ENCODE measurements around the gene P2RY12.
"Not testable (repeated sequence)": the region's sequence is repeated elsewhere in the genome, so short reads cannot be mapped to it uniquely, and the experiment has no call there.

P2RY12 gene

GRCh38 chr3:151394611-151395010 is 10.1 kb upstream of the P2RY12 start:
- DNase-seq = no peak
- intact Hi-C loops (cut with DNase I) = no loop called here

DNA sequence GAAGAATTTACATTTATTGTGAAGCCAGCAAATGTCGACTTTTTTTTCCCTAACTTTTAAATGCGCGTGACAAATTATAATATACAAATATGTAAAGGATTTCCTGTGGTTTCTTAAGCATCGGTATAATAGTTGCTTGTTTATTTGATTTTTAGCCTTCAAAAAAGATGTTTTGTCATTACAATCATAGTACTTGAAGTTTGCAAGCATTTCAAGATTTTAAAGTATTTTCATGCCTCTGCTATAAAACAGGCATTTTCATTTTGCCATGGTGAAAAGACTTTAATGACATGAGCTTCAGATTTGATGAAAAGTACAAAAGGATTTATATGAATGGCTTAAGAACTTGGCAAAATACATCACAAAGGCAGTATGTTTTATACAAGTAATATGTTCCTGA is 9.4 kb upstream of the P2RY12 start:
- DNase-seq = no peak
- intact Hi-C loops (cut with DNase I) = no loop called here

GRCh38 chr3:151393146-151393830 is 8.7 kb upstream of the P2RY12 start:
- no peak for DNase-seq
- intact Hi-C loops (cut with DNase I) = no loop called here

DNA sequence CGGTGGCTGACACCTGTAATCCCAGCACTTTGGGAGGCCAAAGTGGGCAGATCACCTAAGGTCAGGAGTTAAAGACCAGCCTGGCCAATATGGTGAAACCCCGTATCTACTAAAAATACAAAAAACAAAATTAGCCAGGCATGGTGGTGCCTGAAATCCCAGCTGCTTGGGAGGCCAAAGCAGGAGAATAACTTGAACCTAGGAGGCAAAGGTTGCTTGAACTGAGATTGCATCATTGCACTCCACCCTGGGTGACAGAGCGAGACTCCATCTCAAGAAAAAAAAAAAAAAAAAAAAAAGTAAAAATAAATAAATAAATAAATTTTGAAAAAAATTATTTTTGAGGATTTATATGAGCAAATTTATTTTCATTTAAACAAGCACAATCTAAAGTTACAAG is 7.6 kb upstream of the P2RY12 start:
- intact Hi-C loops (cut with DNase I); DNase-seq: not testable (repeated sequence)

- DNase-seq = no peak
- intact Hi-C loops (cut with DNase I) = no loop called here
Observed at GRCh38 chr3:151391720-151392119, 7.2 kb upstream of the P2RY12 start.

GRCh38 chr3:151387842-151388241 is 3.3 kb upstream of the P2RY12 start:
- intact Hi-C loops (cut with DNase I) = no loop called here
- DNase-seq = peak in 7 of 42 donors; percentile 4 to 43 (median 10)

DNA sequence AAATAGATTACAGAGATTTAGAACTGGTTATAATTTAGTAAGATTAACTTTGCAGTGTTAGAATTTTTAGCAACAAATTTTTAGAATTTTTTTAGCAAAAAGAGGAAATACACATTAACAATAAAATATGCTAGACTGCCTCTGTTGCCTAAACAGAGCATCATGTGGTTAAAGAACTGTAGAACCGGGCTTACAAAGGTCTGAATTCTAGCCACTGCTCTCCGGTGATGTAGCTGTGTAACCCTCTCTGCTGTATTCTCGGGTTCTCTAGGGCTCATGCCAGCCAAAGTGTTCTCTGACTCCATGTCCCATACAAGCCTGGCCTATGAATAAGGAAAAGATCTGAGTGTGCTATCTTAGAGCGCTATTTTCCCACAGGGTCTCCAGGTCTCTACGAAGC is 2.9 kb upstream of the P2RY12 start:
- DNase-seq = no peak
- intact Hi-C loops (cut with DNase I) = no loop called here

GRCh38 chr3:151386056-151386455 is 1.5 kb upstream of the P2RY12 start:
- intact Hi-C loops (cut with DNase I) = no loop called here
- no peak for DNase-seq

DNA sequence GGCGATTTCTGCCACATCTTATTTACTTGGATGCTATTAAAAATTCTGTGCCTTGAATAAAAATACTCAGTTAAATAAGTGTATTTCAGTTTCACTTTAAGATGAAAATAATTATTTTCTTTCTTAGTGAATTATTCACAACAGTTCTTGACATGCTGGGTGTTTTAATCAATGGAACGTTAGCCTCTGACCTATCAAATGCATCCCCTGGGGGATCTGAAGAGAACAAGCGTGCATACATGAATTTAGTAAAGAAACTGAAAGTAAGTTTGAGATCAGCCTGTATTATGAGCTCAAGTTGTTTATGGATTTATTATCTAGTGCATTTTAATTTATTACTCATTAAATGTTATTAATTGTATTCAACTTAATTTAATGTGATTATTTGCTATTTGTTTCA is 597 bp downstream of the P2RY12 start:
- intact Hi-C loops (cut with DNase I) = no loop called here

DNA sequence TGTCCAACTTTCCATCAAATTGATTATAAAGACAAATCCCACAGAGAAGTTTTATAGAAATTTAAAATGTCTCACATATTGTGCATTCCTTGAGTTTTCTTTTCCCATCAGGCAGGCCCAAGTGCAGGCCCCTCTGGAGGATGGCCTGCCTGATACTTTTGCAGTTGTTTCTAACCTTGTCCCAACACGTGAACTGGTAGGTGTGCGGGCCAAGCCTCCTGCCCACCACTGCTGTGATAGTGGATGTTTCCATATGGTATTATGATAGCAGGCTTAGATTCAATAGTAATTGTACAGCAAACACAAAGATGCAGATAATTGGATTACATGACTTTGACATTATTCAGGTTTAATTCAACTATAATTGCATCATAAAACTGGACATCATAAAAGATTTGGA is 1.4 kb downstream of the P2RY12 start:
- intact Hi-C loops (cut with DNase I) = no loop called here
- DNase-seq = no peak

More for the DNA sequence above, 597 bp downstream of the P2RY12 start:
- no peak for DNase-seq

DNA sequence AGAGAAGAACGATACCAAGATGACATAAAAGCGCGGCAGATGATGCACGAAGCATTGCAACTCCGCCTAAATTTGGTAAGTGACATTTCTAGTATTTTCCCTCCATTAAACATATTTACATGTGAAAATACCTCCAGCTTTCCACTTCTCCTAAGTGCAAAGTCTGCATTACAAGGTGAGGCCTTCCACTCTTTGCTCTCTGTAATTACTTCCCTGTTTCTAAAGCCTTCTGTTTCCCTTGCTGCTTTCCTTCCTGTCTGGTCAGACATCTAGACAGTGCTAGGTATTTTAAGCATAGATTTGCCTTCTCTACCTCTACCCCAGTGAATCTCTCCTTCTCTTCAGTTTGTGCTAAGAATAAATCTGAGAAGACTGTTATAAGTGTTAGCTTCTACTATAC is 1.9 kb downstream of the P2RY12 start:
- no peak for DNase-seq
- intact Hi-C loops (cut with DNase I) = no loop called here

DNA sequence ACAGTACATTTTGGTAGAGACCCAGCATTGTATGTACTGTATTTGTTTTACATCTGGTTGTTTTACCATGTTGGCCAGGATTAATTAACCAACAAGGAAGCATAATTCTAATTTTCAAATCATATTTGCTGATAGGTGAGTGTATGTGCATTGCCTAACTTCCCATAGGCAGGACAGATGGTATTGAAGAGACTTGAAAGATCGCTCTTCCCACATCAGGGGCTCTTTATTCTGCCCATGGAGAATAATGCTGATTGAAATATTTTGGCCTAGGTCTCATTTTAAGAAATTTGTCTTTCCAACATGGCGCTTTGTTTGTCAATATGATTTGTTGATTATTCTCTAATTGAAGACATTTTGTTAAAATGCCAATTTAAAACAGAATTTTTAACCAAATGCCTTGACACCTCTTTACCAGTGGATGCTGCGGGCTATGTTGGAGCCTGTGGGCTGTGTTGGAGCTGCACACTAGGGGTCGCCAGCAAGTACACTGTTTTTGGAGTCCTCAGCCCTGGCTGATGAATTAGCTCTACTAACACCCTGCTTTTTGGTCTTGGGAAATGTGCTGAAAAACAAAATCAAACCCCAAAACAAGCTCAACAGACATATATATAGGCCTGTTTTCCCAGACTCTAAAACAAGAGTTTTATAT is 5.3 kb downstream of the P2RY12 start:
- peak in 39 of 42 donors; percentile 5 to 70 (median 38) for DNase-seq
- intact Hi-C loops (cut with DNase I) = no loop called here

- no peak for DNase-seq
- intact Hi-C loops (cut with DNase I) = no loop called here
Observed at GRCh38 chr3:151377768-151378385, 6.7 kb downstream of the P2RY12 start.

GRCh38 chr3:151372063-151372820 is 12.3 kb downstream of the P2RY12 start:
- intact Hi-C loops (cut with DNase I) = no loop called here
- no peak for DNase-seq

DNA sequence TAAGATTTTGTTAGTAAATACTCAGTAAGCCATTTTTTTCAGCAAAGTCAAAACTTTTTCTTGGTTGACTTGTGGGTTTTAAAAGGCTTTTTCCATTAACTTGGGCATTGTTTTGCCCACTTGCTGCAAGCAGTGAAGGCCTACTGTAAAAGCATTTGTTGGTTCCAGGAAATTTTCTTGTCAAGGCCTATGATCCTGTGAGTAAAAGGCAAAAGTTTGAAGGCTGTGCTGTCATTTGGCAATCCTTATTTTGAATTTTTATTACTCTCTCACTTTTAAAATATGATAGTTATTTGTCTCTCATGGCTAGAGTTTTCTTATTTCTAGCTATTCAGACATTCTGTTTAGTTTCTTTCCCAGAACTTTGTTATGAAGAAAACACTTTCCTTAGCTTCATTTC is 13.0 kb downstream of the P2RY12 start:
- intact Hi-C loops (cut with DNase I) = no loop called here
- no peak for DNase-seq

- no peak for DNase-seq
- intact Hi-C loops (cut with DNase I) = no loop called here
Observed at GRCh38 chr3:151367448-151367847, 17.1 kb downstream of the P2RY12 start.

DNA sequence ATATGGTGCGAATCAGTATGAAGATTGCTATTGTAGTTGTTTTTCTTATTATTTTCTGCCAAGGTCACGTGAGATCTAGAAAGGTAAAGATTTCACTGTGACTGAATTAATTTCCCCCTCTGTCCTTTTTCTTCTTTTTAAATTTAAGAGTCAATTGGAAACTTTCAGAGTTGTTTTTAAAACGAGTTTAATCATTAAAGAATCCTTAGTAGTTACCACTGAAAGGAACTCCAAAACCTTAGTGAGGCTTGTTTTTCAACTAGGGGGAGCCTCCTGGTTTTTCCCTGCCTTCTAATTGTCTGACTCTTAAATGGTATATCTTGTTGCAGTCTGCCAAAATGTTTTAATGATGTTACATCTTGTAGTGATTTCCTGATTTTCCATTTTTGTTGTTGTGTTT is 17.6 kb downstream of the P2RY12 start:
- intact Hi-C loops (cut with DNase I) = no loop called here
- DNase-seq = no peak

DNA sequence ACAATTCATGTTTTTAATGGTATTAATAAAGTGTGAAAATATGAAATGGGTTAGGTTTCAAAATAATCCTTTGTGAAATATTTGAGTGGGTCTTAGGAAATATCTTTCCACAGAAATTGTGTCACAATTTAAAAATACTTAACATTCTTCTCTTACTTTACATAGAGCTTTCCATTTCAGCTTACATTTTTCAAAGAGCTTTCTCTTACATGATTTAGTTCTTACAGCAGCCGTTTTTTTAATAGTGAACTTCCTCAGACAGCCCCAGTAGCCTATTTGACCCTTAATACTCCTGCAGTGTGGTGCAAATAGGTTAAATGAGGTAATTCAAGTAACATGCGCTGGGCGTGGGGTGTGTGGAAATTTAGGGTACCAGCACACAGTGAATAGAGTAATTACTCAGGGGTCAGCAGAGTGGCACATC is 21.8 kb downstream of the P2RY12 start:
- DNase-seq = no peak
- intact Hi-C loops (cut with DNase I) = no loop called here

DNA sequence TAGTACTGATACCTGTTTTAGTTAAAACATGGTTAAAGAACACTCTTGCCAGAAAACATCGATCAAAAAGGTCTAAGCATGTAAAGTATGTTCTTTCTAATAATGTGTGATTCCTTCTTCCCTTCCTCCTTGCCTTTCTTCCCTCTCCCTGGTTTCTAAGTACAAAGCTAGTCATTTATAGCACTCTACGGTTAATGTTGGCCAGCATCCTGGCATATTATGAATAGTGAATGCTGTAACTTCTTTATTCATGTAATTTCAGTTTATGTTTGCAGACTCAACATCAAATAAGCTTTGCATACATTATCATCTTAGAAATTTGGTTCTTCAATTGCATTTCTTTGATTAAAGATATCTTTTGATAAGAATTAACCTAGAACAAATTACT is 27.1 kb downstream of the P2RY12 start:
- intact Hi-C loops (cut with DNase I) = no loop called here
- DNase-seq = no peak
